Testis (tissue), 3 donors: ENCODE data around the gene AGPAT2. TPM values are rescaled to one million over a fixed set of nuclear protein-coding genes. Genes with fewer than 3 reads are reported as not detected.

ENCODE experiments used
- DNase-seq: peaks from one replicate; pipeline ENCODE4 v3.0.0-alpha.2; 2019
- H3K27ac ChIP-seq, 2 donors: fragments of 200-600 bp; sonication (generic); one replicate each; pipeline ENCODE4 v1.5.1; 2019
- H3K27me3 ChIP-seq: fragments of 200-600 bp; sonication (generic); one replicate; pipeline ENCODE4 v1.5.1; 2019
- H3K36me3 ChIP-seq: fragments of 200-600 bp; sonication (generic); one replicate; pipeline ENCODE4 v1.5.1; 2017; ENCODE audit warnings: low read depth; ENCODE audit errors: missing control alignments
- H3K4me1 ChIP-seq: fragments of 200-600 bp; sonication (generic); one replicate; pipeline ENCODE4 v1.5.1; 2019
- H3K4me3 ChIP-seq, 2 donors: fragments of 200-600 bp; sonication (generic); one replicate each; pipeline ENCODE4 v1.5.1; 2017 to 2019
- H3K9me3 ChIP-seq: fragments of 200-600 bp; sonication (generic); one replicate; pipeline ENCODE4 v1.5.1; 2017
- POLR2A ChIP-seq: fragments of 450-650 bp; IDR thresholded peaks from one replicate; pipeline ENCODE4 v1.6.1; 2017; ENCODE audit warnings: antibody characterized with exemption, mild to moderate bottlenecking, moderate library complexity
- WGBS, 2 donors: methylation state at CpG; one replicate each; pipeline ENCODE4 v1.1.5; 2018; 5-methylcytosine and 5-hydroxymethylcytosine counted together
- intact Hi-C: fragments of 100-400 bp; cut with DNase I; formaldehyde crosslinking; loops from one replicate; pipeline ENCODE4 v1.15.1; 2023; ENCODE audit warnings: low total_unique reads
- polyA plus RNA-seq: library from polyadenylated mRNA; stranded (reverse); fragments of 350-450 nt; fragmentation: Illumina TruSeq; extraction: RNeasy Lipid Tissue Mini Kit (QIAGEN cat#74804); gene quantifications from one replicate; pipeline ENCODE4 v1.2.3, GENCODE V29; 2014; ENCODE audit warnings: low read depth, low replicate concordance; ENCODE audit not compliant: insufficient read depth
- total RNA-seq, 2 donors: library from RNA; depleted of rRNA; stranded (reverse); fragments of >200 nt; gene quantifications; one replicate each; pipeline ENCODE4 v1.2.3, GENCODE V29; 2016
- TF ChIP-seq, protein P1 (sequence below), 3 experiments: fragments of 450-650 bp in 2 of 3; fragments of 200-600 bp in 1 of 3; sonication (generic) in 1 of 3; IDR thresholded peaks; one replicate each; pipeline ENCODE4 v1.5.1; 2016 to 2019; ENCODE audit warnings: antibody characterized with exemption in 3 of 3, mild to moderate bottlenecking in 2 of 3, moderate library complexity in 1 of 3

Gene AGPAT2
- total and polyA plus RNA-seq, 3 donors from 2014 or later = 34.2 to 52.7 (median 46.6) TPM

DNA sequence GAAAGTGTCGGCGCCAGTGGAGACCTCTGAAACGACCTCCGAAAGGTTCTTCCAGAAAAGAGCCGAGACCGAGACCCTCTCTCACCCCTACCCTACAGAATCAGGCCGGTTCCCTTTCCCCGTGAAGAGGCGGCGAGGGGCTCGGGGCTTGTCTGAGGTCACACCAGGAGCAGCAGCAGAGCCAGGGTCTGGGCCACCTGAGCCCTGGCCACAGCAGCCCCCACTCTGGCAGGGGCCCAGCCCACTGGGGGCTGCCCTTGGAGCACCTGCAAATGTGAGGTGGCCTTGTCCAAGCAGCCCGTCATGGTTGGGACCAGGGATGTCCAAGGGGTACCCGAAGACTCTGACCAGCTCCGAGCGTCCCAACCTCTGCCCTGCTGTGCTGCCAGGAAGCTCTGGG lies 9.2 kb downstream of the AGPAT2 start:
- H3K36me3 ChIP-seq = no peaks in the 10 kb centered on the region
- 87 to 95% methylated on average over 11 to 15 of the region's 15 CpGs for whole genome bisulfite sequencing, 2 donors
- no peaks in the 10 kb centered on the region for H3K27me3 ChIP-seq
- intact Hi-C loops = no loop called here
- no peaks in the 10 kb centered on the region for H3K4me1 ChIP-seq
- TF ChIP-seq, protein P1, sequence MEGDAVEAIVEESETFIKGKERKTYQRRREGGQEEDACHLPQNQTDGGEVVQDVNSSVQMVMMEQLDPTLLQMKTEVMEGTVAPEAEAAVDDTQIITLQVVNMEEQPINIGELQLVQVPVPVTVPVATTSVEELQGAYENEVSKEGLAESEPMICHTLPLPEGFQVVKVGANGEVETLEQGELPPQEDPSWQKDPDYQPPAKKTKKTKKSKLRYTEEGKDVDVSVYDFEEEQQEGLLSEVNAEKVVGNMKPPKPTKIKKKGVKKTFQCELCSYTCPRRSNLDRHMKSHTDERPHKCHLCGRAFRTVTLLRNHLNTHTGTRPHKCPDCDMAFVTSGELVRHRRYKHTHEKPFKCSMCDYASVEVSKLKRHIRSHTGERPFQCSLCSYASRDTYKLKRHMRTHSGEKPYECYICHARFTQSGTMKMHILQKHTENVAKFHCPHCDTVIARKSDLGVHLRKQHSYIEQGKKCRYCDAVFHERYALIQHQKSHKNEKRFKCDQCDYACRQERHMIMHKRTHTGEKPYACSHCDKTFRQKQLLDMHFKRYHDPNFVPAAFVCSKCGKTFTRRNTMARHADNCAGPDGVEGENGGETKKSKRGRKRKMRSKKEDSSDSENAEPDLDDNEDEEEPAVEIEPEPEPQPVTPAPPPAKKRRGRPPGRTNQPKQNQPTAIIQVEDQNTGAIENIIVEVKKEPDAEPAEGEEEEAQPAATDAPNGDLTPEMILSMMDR (IDR thresholded peaks at IDR 0.05) = no peak
- TF ChIP-seq POLR2A = no peak
- no peak for DNase-seq
- H3K27ac ChIP-seq = no peak overlapping the region
- H3K4me3 ChIP-seq = no peak overlapping the region
- H3K9me3 ChIP-seq = no peaks in the 10 kb centered on the region

DNA sequence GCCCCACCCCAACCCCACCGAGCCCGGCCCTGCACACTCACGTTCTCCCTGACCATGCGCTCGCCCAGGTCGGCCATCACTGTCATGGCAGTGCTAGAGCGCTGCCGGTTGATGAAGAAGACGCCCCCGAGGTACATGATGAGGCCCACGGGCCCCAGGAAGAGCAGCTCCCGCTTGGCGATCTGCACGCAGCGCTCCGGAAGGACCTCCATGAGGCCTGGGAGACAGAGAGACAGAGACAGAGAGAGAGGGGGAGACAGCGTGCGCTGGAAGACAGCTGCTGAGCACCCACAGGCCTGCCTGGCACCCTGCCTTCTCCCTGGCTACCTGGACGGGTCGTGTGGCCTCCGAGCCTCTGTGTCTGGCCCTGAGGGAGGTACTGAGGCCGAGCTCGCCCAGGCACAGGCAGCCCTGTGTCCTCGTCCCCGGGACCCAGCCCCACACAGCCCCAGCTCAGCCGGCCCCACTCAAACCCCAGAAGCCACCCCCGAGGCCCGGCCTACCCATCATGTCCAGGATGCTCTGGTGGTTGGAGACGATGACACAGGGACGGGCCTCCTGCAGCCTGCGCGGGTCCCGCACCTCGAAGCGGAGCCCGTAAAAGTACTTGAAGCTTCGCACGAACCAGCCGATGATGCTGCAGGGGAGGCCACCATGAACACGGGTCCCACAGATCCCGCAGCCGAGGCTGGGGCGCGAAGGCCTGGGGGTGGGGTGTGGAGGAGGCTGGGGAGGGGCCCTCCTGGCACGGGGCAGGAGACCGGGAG lies 10.2 kb downstream of the AGPAT2 start:
- no peak for TF ChIP-seq POLR2A
- TF ChIP-seq, protein P1 (IDR thresholded peaks at IDR 0.05) = no peak
- no peak overlapping the region for H3K4me3 ChIP-seq
- H3K9me3 ChIP-seq = no peaks in the 10 kb centered on the region
- WGBS, 2 donors = 90 to 91% methylated on average over 19 to 45 of the region's 46 CpGs
- intact Hi-C loops = no loop called here
- no peaks in the 10 kb centered on the region for H3K36me3 ChIP-seq
- no peaks in the 10 kb centered on the region for H3K27me3 ChIP-seq
- no peaks in the 10 kb centered on the region for H3K4me1 ChIP-seq
- DNase-seq = no peak
- no peak overlapping the region for H3K27ac ChIP-seq

DNA sequence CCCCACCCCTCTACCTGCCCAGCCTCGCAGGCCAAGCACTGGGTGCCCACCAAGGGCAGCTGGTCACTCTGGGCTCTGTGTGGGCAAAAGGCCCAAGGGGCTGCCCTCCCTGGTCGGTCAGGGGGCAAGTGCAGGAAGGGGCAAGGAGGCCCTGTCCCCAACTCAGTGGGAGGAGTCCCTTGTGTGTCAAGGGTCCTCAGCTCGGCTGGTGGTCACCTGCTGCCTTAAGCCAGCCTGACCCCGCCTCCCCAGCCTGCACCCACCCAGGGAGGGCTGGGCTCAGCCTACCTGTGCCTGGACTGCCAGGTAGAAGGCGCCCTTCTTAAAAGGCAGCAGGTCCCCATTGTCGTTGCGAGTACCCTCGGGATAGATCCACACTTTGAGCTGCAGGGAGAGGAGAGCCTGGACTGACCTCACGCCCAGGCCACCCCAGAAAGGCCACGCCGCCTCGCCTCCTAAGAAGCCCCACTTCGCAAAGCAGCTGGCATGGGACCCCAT lies 10.9 kb downstream of the AGPAT2 start:
- no peaks in the 10 kb centered on the region for H3K9me3 ChIP-seq
- TF ChIP-seq POLR2A = no peak
- TF ChIP-seq, protein P1 (IDR thresholded peaks at IDR 0.05) = no peak
- no peak overlapping the region for H3K27ac ChIP-seq
- no peaks in the 10 kb centered on the region for H3K36me3 ChIP-seq
- WGBS, 2 donors = 80 to 97% methylated on average over 1 to 13 of the region's 13 CpGs
- H3K27me3 ChIP-seq = no peaks in the 10 kb centered on the region
- no peak for DNase-seq
- no peaks in the 10 kb centered on the region for H3K4me1 ChIP-seq
- intact Hi-C loops = no loop called here
- no peak overlapping the region for H3K4me3 ChIP-seq

DNA sequence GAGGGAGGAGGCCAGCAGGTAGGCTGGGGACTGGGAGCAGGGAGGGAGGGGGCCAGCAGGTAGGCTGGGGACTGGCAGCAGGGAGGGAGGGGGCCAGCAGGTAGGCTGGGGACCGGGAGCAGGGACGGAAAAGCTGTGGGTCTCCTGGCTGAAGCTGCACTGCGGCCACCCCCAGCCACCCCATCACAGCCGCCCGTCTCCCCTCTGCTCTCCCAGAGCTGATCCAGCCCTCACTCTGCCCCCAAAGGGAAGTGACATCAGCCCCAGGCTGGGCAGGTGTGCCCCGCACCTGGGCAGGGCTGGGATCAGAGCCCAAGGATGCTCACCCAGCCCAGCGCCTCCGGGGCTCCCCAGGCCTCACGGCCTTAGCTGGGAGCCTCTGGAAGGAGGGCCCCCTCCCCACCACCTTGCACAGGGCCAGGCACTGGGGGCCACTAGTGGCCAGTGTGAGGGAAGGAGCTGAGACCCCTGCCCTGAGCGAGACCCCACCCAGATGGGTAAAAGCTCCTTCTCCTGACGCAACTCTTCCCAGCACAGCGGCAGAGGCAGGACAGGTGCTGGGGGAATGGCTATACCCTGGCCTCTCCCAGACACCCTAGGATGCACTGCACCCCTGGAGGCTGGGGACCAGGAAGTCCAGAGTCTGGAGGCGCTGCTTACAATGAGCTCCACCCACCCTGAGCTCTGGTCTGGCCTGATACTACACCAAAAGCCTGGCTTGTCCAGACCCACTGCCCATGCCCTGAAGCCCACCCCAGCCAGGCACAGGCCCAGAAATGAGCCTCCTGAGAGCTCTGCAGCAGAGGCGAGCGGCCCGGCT lies 11.6 kb downstream of the AGPAT2 start:
- TF ChIP-seq, protein P1 (IDR thresholded peaks at IDR 0.05) = no peak
- TF ChIP-seq POLR2A = no peak
- WGBS, 2 donors = 80 to 93% methylated on average over 4 to 16 of the region's 16 CpGs

More for the DNA sequence above, 11.6 kb downstream of the AGPAT2 start:
- no peaks in the 10 kb centered on the region for H3K9me3 ChIP-seq
- no peaks in the 10 kb centered on the region for H3K27me3 ChIP-seq
- H3K36me3 ChIP-seq = no peaks in the 10 kb centered on the region
- no peaks in the 10 kb centered on the region for H3K4me1 ChIP-seq
- no peak overlapping the region for H3K4me3 ChIP-seq
- no peak for DNase-seq
- intact Hi-C loops = no loop called here
- no peak overlapping the region for H3K27ac ChIP-seq
